HepG2 (cell line): ENCODE measurements around the gene FAAP100. TPM values are rescaled to one million over a fixed set of nuclear protein-coding genes. Genes with fewer than 3 reads are reported as not detected.

ENCODE experiments used
- FOXK2 ChIP-seq: fragments of 450-650 bp; IDR thresholded peaks from 2 replicates; pipeline ENCODE4 v1.6.1; 2016
- GATAD1 ChIP-seq: IDR thresholded peaks from 2 replicates; pipeline ENCODE4 v1.6.1; 2016; ENCODE audit warnings: missing genetic modification reagents, missing compliant biosample characterization
- HOXA7 ChIP-seq: sonication (generic); formaldehyde crosslinking; IDR thresholded peaks from 2 replicates; pipeline ENCODE4 v1.8.1; 2022; ENCODE audit warnings: mild to moderate bottlenecking, missing genetic modification reagents, moderate library complexity
- JUND ChIP-seq: sonication (generic); formaldehyde crosslinking; IDR thresholded peaks from 2 replicates; pipeline ENCODE4 v1.8.0; 2022; ENCODE audit warnings: mild to moderate bottlenecking, missing genetic modification reagents
- NR2F6 ChIP-seq, 2 experiments: IDR thresholded peaks; 2 replicates each; pipeline ENCODE4 v1.6.1; 2016; ENCODE audit warnings: antibody characterized with exemption in 1 of 2, mild to moderate bottlenecking in 1 of 2
- PCBP1 ChIP-seq: fragments of 200-400 bp; formaldehyde crosslinking; IDR thresholded peaks from 2 replicates; pipeline ENCODE4 v1.6.1; 2017; ENCODE audit warnings: mild to moderate bottlenecking, low read depth, low read length, borderline replicate concordance
- PPARG ChIP-seq: conservative IDR thresholded peaks from 2 replicates; pipeline ENCODE4 v1.6.1; 2016; ENCODE audit warnings: missing biosample characterization, missing genetic modification reagents
- REL ChIP-seq: sonication (generic); formaldehyde crosslinking; conservative IDR thresholded peaks from 2 replicates; pipeline ENCODE4 v1.8.0; 2022; ENCODE audit warnings: mild to moderate bottlenecking, missing genetic modification reagents, moderate library complexity
- TARDBP ChIP-seq: sonication (generic); formaldehyde crosslinking; IDR thresholded peaks from 2 replicates; pipeline ENCODE4 v1.8.0; 2022; ENCODE audit warnings: mild to moderate bottlenecking, missing genetic modification reagents
- TBL1XR1 ChIP-seq: fragments of 150-350 bp; IDR thresholded peaks from 2 replicates; pipeline ENCODE4 v1.6.1; 2014; ENCODE audit warnings: borderline replicate concordance, low read length; ENCODE audit not compliant: partially characterized antibody
- TOPORS ChIP-seq: sonication (generic); formaldehyde crosslinking; IDR thresholded peaks from 2 replicates; pipeline ENCODE4 v1.8.0; 2023; ENCODE audit warnings: mild to moderate bottlenecking, missing genetic modification reagents
- ZFP36 ChIP-seq: fragments of 150-350 bp; IDR thresholded peaks from 2 replicates; pipeline ENCODE4 v1.6.1; 2018; ENCODE audit warnings: borderline replicate concordance, low read length, low read depth; ENCODE audit not compliant: partially characterized antibody
- ZNF34 ChIP-seq: sonication (generic); formaldehyde crosslinking; IDR thresholded peaks from 2 replicates; pipeline ENCODE4 v1.4.0; 2020; ENCODE audit warnings: mild to moderate bottlenecking, missing genetic modification reagents, borderline replicate concordance
- ZNF709 ChIP-seq: sonication (generic); formaldehyde crosslinking; IDR thresholded peaks from 2 replicates; pipeline ENCODE4 v1.5.0; 2020; ENCODE audit warnings: mild to moderate bottlenecking, missing genetic modification reagents
- polyA plus RNA-seq, 8 experiments: library from polyadenylated mRNA; depleted of rRNA in 3 of 8; stranded (reverse) in 7 of 8; unstranded in 1 of 8; fragments of >200 nt; fragmentation: Illumina TruSeq in 4 of 8; extraction: Trizol in 4 of 8; gene quantifications; 2 replicates each; pipeline versions ENCODE4 v1.2.1 to v1.2.3, GENCODE V29; 2011 to 2016; ENCODE audit warnings: low read depth in 4 of 8, missing spikeins in 1 of 8, mixed read lengths in 1 of 8; ENCODE audit not compliant: insufficient read depth in 1 of 8
- total RNA-seq, 5 experiments: library from RNA; depleted of rRNA; stranded (reverse); fragments of >200 nt; fragmentation: Illumina TruSeq; extraction: Trizol; gene quantifications; 2 replicates each; pipeline ENCODE4 v1.2.3, GENCODE V29; 2016; ENCODE audit warnings: low read depth in 1 of 5
- TF ChIP-seq, protein P1 (sequence below): sonication (generic); formaldehyde crosslinking; IDR thresholded peaks from 2 replicates; pipeline ENCODE4 v1.4.0; 2020; ENCODE audit warnings: missing genetic modification reagents, borderline replicate concordance
- TF ChIP-seq, protein P2 (sequence below): sonication (generic); formaldehyde crosslinking; IDR thresholded peaks from 2 replicates; pipeline ENCODE4 v1.4.0; 2020; ENCODE audit warnings: missing genetic modification reagents
- TF ChIP-seq, protein P3 (sequence below): sonication (generic); formaldehyde crosslinking; IDR thresholded peaks from 2 replicates; pipeline ENCODE4 v1.5.0; 2020; ENCODE audit warnings: mild to moderate bottlenecking, missing genetic modification reagents
- TF ChIP-seq, protein P4 (sequence below), 2 experiments: IDR thresholded peaks; 2 replicates each; pipeline ENCODE4 v1.6.1; 2011 to 2012; ENCODE audit warnings: low read length in 2 of 2, borderline replicate concordance in 1 of 2, low read depth in 1 of 2, mild to moderate bottlenecking in 1 of 2, moderate library complexity in 1 of 2

FAAP100 gene
- total and polyA plus RNA-seq, 2 of the 13 experiments (the other 11 are each of a cell fraction or from before 2014, with no cell fraction given) = 7.6 to 20.8 TPM

DNA sequence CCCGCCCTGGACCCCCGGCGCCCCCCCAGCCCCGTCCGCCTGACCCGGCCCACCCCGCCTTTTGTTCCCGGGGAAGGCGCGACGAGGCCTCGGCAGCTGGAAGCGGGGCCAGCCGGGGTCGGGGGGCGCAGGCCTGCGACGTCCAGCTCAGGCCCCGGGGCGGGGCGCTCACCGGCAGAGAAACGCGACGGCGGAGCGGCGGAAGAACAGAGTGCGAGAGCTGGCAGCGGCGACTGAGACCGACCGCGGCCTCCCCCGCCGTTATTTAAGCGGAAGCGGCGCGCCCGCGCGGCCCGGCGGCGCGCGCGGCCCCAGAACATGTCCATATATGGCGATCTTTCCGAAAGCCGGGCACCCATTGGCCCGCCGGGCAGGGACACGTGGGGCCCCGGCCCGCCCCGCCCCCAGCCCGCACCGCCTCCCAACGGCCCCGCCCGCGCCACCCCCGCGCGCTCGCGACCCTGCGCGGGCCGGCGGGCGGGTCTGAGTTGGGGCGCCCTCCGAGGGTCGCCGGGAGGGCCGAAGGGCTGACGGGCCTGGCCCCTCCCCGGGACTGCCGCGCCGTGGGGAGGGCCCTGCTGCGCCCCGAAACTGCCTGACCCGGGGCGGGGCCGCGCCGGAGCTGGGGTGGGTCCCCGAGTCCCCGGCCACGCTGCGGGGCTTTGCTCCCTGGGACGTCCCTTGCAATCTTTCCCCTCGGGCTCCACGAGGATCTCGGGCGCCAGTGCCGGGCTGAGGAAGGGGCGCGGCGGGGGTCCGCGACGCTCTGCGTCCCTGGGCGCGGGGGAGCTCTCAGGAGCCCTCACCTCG, 39.4 kb downstream of the FAAP100 start, which contains the start of gene ACTG1 (continued):
- TF ChIP-seq, protein P1, sequence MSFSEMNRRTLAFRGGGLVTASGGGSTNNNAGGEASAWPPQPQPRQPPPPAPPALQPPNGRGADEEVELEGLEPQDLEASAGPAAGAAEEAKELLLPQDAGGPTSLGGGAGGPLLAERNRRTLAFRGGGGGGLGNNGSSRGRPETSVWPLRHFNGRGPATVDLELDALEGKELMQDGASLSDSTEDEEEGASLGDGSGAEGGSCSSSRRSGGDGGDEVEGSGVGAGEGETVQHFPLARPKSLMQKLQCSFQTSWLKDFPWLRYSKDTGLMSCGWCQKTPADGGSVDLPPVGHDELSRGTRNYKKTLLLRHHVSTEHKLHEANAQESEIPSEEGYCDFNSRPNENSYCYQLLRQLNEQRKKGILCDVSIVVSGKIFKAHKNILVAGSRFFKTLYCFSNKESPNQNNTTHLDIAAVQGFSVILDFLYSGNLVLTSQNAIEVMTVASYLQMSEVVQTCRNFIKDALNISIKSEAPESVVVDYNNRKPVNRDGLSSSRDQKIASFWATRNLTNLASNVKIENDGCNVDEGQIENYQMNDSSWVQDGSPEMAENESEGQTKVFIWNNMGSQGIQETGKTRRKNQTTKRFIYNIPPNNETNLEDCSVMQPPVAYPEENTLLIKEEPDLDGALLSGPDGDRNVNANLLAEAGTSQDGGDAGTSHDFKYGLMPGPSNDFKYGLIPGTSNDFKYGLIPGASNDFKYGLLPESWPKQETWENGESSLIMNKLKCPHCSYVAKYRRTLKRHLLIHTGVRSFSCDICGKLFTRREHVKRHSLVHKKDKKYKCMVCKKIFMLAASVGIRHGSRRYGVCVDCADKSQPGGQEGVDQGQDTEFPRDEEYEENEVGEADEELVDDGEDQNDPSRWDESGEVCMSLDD (CRISPR knock-in tag) = peak; percentile 95
- TF ChIP-seq ZNF709 (CRISPR knock-in tag) (peak; percentile 86; the same call in 1 of the 2 replicates), TBL1XR1 (peak; percentile 70), ZNF34 (CRISPR knock-in tag) (no peak), PCBP1 (no peak; the same call in 1 of the 2 replicates), HOXA7 (CRISPR knock-in tag) (no peak), TOPORS (CRISPR knock-in tag) (0 out of 2 replicates have a peak, but pooled peaks have one; percentile 27), GATAD1 (no peak), FOXK2 (no peak), NR2F6 (IDR thresholded peaks at IDR 0.05) (no peak), NR2F6 (CRISPR knock-in tag; IDR thresholded peaks at IDR 0.05) (no peak), TARDBP (CRISPR knock-in tag) (peak; percentile 54; the same call in 1 of the 2 replicates), JUND (CRISPR knock-in tag) (no peak), ZFP36 (peak; percentile 67), PPARG (CRISPR knock-in tag) (0 out of 2 replicates have a peak, but pooled peaks have one; percentile 54), REL (0 out of 2 replicates have a peak, but pooled peaks have one; percentile 65)
- TF ChIP-seq, protein P2, sequence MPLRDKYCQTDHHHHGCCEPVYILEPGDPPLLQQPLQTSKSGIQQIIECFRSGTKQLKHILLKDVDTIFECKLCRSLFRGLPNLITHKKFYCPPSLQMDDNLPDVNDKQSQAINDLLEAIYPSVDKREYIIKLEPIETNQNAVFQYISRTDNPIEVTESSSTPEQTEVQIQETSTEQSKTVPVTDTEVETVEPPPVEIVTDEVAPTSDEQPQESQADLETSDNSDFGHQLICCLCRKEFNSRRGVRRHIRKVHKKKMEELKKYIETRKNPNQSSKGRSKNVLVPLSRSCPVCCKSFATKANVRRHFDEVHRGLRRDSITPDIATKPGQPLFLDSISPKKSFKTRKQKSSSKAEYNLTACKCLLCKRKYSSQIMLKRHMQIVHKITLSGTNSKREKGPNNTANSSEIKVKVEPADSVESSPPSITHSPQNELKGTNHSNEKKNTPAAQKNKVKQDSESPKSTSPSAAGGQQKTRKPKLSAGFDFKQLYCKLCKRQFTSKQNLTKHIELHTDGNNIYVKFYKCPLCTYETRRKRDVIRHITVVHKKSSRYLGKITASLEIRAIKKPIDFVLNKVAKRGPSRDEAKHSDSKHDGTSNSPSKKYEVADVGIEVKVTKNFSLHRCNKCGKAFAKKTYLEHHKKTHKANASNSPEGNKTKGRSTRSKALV (CRISPR knock-in tag) = no peak
- TF ChIP-seq, protein P3, sequence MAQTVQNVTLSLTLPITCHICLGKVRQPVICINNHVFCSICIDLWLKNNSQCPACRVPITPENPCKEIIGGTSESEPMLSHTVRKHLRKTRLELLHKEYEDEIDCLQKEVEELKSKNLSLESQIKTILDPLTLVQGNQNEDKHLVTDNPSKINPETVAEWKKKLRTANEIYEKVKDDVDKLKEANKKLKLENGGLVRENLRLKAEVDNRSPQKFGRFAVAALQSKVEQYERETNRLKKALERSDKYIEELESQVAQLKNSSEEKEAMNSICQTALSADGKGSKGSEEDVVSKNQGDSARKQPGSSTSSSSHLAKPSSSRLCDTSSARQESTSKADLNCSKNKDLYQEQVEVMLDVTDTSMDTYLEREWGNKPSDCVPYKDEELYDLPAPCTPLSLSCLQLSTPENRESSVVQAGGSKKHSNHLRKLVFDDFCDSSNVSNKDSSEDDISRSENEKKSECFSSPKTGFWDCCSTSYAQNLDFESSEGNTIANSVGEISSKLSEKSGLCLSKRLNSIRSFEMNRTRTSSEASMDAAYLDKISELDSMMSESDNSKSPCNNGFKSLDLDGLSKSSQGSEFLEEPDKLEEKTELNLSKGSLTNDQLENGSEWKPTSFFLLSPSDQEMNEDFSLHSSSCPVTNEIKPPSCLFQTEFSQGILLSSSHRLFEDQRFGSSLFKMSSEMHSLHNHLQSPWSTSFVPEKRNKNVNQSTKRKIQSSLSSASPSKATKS (CRISPR knock-in tag) = no peak
- TF ChIP-seq, protein P4, sequence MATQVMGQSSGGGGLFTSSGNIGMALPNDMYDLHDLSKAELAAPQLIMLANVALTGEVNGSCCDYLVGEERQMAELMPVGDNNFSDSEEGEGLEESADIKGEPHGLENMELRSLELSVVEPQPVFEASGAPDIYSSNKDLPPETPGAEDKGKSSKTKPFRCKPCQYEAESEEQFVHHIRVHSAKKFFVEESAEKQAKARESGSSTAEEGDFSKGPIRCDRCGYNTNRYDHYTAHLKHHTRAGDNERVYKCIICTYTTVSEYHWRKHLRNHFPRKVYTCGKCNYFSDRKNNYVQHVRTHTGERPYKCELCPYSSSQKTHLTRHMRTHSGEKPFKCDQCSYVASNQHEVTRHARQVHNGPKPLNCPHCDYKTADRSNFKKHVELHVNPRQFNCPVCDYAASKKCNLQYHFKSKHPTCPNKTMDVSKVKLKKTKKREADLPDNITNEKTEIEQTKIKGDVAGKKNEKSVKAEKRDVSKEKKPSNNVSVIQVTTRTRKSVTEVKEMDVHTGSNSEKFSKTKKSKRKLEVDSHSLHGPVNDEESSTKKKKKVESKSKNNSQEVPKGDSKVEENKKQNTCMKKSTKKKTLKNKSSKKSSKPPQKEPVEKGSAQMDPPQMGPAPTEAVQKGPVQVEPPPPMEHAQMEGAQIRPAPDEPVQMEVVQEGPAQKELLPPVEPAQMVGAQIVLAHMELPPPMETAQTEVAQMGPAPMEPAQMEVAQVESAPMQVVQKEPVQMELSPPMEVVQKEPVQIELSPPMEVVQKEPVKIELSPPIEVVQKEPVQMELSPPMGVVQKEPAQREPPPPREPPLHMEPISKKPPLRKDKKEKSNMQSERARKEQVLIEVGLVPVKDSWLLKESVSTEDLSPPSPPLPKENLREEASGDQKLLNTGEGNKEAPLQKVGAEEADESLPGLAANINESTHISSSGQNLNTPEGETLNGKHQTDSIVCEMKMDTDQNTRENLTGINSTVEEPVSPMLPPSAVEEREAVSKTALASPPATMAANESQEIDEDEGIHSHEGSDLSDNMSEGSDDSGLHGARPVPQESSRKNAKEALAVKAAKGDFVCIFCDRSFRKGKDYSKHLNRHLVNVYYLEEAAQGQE (IDR thresholded peaks at IDR 0.05; ENCODE audit: borderline replicate concordance in 1 of 2, low read depth in 1 of 2, low read length in 2 of 2) = peak in 1 of 2 experiments; percentile 42; a peak in 1 of 4 replicates
